ENCODE measurements around the gene KLF3. TPM values are rescaled to one million over a fixed set of nuclear protein-coding genes. Genes with fewer than 3 reads are reported as not detected.

KLF3 gene
- total RNA-seq, 1 donor from 2014 or later, result 58.0 TPM

DNA sequence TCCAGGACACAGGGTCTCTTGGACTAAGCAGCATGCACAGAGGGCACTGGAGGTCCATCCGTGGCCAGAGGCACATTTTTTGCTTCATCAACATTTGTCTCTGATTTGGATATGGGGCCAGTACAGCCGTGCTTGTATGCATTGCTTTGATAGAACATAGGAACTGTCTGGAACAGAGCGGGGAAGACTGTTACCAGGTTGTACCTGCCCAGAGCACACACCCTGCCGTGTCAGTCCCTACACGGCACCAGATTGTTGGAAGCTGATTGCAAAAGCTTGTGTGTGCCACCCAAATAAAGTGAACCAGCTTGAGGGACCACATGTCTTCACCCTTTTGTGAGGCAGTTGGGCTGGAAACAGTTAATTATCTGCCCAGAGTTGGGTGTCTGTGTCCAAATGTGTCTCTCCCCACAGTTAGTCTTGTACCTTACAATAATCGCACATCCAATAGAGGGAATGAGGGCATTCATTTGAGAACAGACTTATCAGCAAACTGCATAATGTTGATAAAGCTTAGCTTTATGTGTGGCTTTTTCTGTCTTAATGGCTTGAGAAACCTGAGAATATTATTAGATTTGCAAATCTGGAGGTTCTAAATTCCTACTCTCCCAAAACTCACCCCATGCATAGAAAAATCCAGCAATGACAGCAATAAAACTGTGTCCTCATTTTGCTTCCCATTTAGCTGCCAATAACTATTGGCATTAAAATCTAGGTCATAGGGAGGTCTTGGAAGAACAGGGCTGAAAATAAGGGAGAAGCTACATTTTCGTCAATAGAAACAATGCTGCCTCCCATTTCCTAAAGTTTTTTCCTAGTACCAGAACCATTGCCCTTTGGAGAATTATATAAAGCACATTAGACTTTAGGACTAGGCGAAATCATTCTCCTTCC, 21.2 kb downstream of the KLF3 start:
- ATAC-seq (no peak), DNase-seq (no peak)
- peaks cover 63% of the 10 kb centered on the region for H3K36me3 ChIP-seq
- intact Hi-C loops (cut with DNase I), result no loop called here
- H3K4me1 ChIP-seq, result peaks cover 78% of the 10 kb centered on the region
- TF ChIP-seq, protein P1, sequence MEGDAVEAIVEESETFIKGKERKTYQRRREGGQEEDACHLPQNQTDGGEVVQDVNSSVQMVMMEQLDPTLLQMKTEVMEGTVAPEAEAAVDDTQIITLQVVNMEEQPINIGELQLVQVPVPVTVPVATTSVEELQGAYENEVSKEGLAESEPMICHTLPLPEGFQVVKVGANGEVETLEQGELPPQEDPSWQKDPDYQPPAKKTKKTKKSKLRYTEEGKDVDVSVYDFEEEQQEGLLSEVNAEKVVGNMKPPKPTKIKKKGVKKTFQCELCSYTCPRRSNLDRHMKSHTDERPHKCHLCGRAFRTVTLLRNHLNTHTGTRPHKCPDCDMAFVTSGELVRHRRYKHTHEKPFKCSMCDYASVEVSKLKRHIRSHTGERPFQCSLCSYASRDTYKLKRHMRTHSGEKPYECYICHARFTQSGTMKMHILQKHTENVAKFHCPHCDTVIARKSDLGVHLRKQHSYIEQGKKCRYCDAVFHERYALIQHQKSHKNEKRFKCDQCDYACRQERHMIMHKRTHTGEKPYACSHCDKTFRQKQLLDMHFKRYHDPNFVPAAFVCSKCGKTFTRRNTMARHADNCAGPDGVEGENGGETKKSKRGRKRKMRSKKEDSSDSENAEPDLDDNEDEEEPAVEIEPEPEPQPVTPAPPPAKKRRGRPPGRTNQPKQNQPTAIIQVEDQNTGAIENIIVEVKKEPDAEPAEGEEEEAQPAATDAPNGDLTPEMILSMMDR (IDR thresholded peaks at IDR 0.05), result no peak
- no peaks in the 10 kb centered on the region for H3K9me3 ChIP-seq
- no peak overlapping the region for H3K27ac ChIP-seq
- H3K4me3 ChIP-seq, result no peak overlapping the region
- H3K27me3 ChIP-seq (ENCODE audit: low read depth), result no peaks in the 10 kb centered on the region

GRCh38 chr4:38686682-38687081, 22.7 kb downstream of the KLF3 start:
- intact Hi-C loops (cut with DNase I), result no loop called here
- H3K27ac ChIP-seq, result no peak overlapping the region
- peaks cover 63% of the 10 kb centered on the region for H3K36me3 ChIP-seq
- H3K9me3 ChIP-seq, result no peaks in the 10 kb centered on the region
- no peak overlapping the region for H3K4me3 ChIP-seq
- ATAC-seq, result no peak
- H3K4me1 ChIP-seq, result peaks cover 80% of the 10 kb centered on the region
- DNase-seq, result no peak
- TF ChIP-seq, protein P1 (IDR thresholded peaks at IDR 0.05), result no peak
- H3K27me3 ChIP-seq (ENCODE audit: low read depth), result no peaks in the 10 kb centered on the region

- peaks cover 63% of the 10 kb centered on the region for H3K36me3 ChIP-seq
- DNase-seq, result no peak
- no peaks in the 10 kb centered on the region for H3K27me3 ChIP-seq (ENCODE audit: low read depth)
- ATAC-seq, result no peak
- intact Hi-C loops (cut with DNase I), result no loop called here
- no peak overlapping the region for H3K27ac ChIP-seq
- peaks cover 84% of the 10 kb centered on the region for H3K4me1 ChIP-seq
- TF ChIP-seq, protein P1 (IDR thresholded peaks at IDR 0.05), result no peak
- H3K4me3 ChIP-seq, result no peak overlapping the region
- no peaks in the 10 kb centered on the region for H3K9me3 ChIP-seq
Observed at GRCh38 chr4:38687571-38688011, 23.6 kb downstream of the KLF3 start.

- no peaks in the 10 kb centered on the region for H3K9me3 ChIP-seq
Observed at GRCh38 chr4:38688676-38689355, 24.8 kb downstream of the KLF3 start.

DNA sequence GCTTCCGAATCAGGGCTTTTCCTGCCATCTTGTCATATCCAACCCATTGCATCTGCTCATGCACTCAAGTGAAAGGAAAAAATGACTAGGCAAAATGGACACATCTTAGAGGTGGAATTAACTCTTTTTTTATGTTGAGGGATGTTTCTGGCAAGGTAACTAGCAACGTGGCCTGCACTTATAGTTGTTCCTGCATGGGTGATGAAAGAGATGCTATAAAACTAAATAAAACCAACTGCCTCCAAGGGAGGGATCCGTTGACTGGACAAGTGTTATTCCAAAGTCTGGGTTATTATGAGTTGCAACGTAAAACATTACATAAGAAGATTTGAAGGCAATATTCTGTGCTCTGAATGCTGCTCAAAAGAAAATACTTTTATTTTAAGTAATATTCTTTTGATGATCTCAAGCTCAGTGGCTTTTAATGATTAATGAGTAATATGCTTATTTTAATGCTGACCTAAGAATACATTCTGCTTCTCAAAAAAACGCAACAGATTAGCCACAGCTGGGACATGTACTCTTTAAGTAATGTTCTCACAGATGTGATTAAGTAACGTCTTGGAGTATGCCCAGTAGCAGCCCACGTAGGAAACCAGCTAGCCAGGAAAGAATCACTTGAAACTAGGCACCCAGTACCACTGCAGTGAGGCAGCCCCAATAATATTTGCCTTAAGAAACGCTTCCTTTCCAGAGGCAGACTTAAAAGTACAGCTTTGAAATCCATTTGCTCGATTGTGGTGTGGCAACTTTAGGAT, 27.4 kb downstream of the KLF3 start:
- Histone ChIP-seq H3K36me3 (peaks cover 87% of the 10 kb centered on the region), H3K4me1 (peaks cover 63% of the 10 kb centered on the region), H3K9me3 (no peaks in the 10 kb centered on the region), H3K27ac (no peak overlapping the region), H3K27me3 (ENCODE audit: low read depth) (no peaks in the 10 kb centered on the region), H3K4me3 (no peak overlapping the region)
- TF ChIP-seq, protein P1 (IDR thresholded peaks at IDR 0.05), result no peak
- DNase-seq (no peak), ATAC-seq (peak; percentile 65 to 68)
- intact Hi-C loops (cut with DNase I), result no loop called here

More at GRCh38 chr4:38688676-38689355, 24.8 kb downstream of the KLF3 start:
- Histone ChIP-seq H3K27me3 (ENCODE audit: low read depth) (no peaks in the 10 kb centered on the region), H3K4me1 (peaks cover 73% of the 10 kb centered on the region), H3K36me3 (peaks cover 64% of the 10 kb centered on the region), H3K27ac (no peak overlapping the region), H3K4me3 (no peak overlapping the region)
- TF ChIP-seq, protein P1 (IDR thresholded peaks at IDR 0.05), result no peak
- DNase-seq (peak; percentile 46), ATAC-seq (no peak)
- intact Hi-C loops (cut with DNase I), result no loop called here
